ENCODE results near the gene CLDND1.

The CLDND1 gene

GRCh38 chr3:98514948-98515347, 7.8 kb downstream of the CLDND1 start:
- DNase-seq (ENCODE audit: low read depth, low spot score) = no peak

- DNase-seq (ENCODE audit: low read depth, low spot score) = no peak
These were observed 9.0 kb downstream of the CLDND1 start for GRCh38 chr3:98513736-98514135.

- no peak for DNase-seq (ENCODE audit: low read depth, low spot score)
These were observed 9.6 kb downstream of the CLDND1 start for GRCh38 chr3:98513091-98513511.

GRCh38 chr3:98512576-98512975, 10.1 kb downstream of the CLDND1 start:
- DNase-seq (ENCODE audit: low read depth, low spot score) = no peak

- no peak for DNase-seq (ENCODE audit: low read depth, low spot score)
These were observed 14.1 kb downstream of the CLDND1 start for GRCh38 chr3:98508582-98508981.

- DNase-seq (ENCODE audit: low read depth, low spot score) = no peak
These were observed 18.2 kb downstream of the CLDND1 start for GRCh38 chr3:98504539-98504938.

GRCh38 chr3:98501863-98502576, 20.7 kb downstream of the CLDND1 start:
- no peak for DNase-seq (ENCODE audit: low read depth, low spot score)

- no peak for DNase-seq (ENCODE audit: low read depth, low spot score)
These were observed 21.4 kb downstream of the CLDND1 start for GRCh38 chr3:98501270-98501669.

- no peak for DNase-seq (ENCODE audit: low read depth, low spot score)
These were observed 22.7 kb downstream of the CLDND1 start for GRCh38 chr3:98500019-98500418.

- no peak for DNase-seq (ENCODE audit: low read depth, low spot score)
These were observed 25.3 kb downstream of the CLDND1 start, which contains the start of gene OR5K2 for GRCh38 chr3:98497381-98497780. TSS of gene OR5K2 (plus strand) at chr3:98497681. CDS start at chr3:98497681, 0 bp downstream.

GRCh38 chr3:98483626-98484025, 39.1 kb downstream of the CLDND1 start:
- no peak for DNase-seq (ENCODE audit: low read depth, low spot score)

- no peak for DNase-seq (ENCODE audit: low read depth, low spot score)
These were observed 39.8 kb downstream of the CLDND1 start for GRCh38 chr3:98482717-98483482.
